ENCODE results near the gene ANXA4. TPM values are rescaled to one million over a fixed set of nuclear protein-coding genes. Genes with fewer than 3 reads are reported as not detected.

The ANXA4 gene
- total RNA-seq, 2 experiments from 2014 or later = 14.6 to 17.5 TPM

GRCh38 chr2:69789772-69790600 is 48.1 kb downstream of the ANXA4 start:
- peaks cover 15% of the 10 kb centered on the region for H3K4me1 Mint-ChIP-seq (ENCODE audit: low read depth)
- CTCF ChIA-PET = interaction anchor here (1.4 to 4.1 kb wide), 6 partner anchors 9 to 65 kb away, joined by 3 to 25 read pairs (median 4); no protein-coding TSS in a partner anchor
- H3K27me3 Mint-ChIP-seq = no peaks in the 10 kb centered on the region
- no peaks in the 10 kb centered on the region for H3K9me3 Mint-ChIP-seq
- peak; percentile 24 for DNase-seq
- H3K36me3 Mint-ChIP-seq (ENCODE audit: low read depth) = no peaks in the 10 kb centered on the region
- peak overlapping the region; percentile 11 for H3K27ac Mint-ChIP-seq
- peak overlapping the region; percentile 56 for H3K4me3 Mint-ChIP-seq
- TF ChIP-seq, protein P1, sequence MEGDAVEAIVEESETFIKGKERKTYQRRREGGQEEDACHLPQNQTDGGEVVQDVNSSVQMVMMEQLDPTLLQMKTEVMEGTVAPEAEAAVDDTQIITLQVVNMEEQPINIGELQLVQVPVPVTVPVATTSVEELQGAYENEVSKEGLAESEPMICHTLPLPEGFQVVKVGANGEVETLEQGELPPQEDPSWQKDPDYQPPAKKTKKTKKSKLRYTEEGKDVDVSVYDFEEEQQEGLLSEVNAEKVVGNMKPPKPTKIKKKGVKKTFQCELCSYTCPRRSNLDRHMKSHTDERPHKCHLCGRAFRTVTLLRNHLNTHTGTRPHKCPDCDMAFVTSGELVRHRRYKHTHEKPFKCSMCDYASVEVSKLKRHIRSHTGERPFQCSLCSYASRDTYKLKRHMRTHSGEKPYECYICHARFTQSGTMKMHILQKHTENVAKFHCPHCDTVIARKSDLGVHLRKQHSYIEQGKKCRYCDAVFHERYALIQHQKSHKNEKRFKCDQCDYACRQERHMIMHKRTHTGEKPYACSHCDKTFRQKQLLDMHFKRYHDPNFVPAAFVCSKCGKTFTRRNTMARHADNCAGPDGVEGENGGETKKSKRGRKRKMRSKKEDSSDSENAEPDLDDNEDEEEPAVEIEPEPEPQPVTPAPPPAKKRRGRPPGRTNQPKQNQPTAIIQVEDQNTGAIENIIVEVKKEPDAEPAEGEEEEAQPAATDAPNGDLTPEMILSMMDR (IDR thresholded peaks at IDR 0.05) = no peak
- peak; percentile 70 for ATAC-seq
- POLR2A ChIA-PET = interaction anchor here (1.2 to 1.8 kb wide), 3 partner anchors 9 to 49 kb away, joined by 3 to 5 read pairs (median 4); no protein-coding TSS in a partner anchor
- intact Hi-C loops (cut with micrococcal nuclease) = no loop called here

GRCh38 chr2:69790601-69790959 is 48.6 kb downstream of the ANXA4 start:
- Mint-ChIP-seq H3K27ac (no peak overlapping the region), H3K27me3 (no peaks in the 10 kb centered on the region), H3K36me3 (ENCODE audit: low read depth) (no peaks in the 10 kb centered on the region), H3K4me3 (no peak overlapping the region), H3K4me1 (ENCODE audit: low read depth) (peaks cover 15% of the 10 kb centered on the region), H3K9me3 (no peaks in the 10 kb centered on the region)
- POLR2A ChIA-PET = interaction anchor here (1.2 to 1.8 kb wide), 2 partner anchors 12 to 50 kb away, joined by 3 to 4 read pairs; no protein-coding TSS in a partner anchor
- TF ChIP-seq, protein P1 (IDR thresholded peaks at IDR 0.05) = no peak
- DNase-seq (no peak), ATAC-seq (no peak)
- CTCF ChIA-PET = interaction anchor here (1.4 to 4.1 kb wide), 6 partner anchors 9 to 66 kb away, joined by 3 to 25 read pairs (median 4); no protein-coding TSS in a partner anchor
- intact Hi-C loops (cut with micrococcal nuclease) = no loop called here

GRCh38 chr2:69791045-69791444 is 49.1 kb downstream of the ANXA4 start:
- intact Hi-C loops (cut with micrococcal nuclease) = no loop called here
- DNase-seq (no peak), ATAC-seq (no peak)
- POLR2A ChIA-PET = interaction anchor here (1.2 to 1.8 kb wide), 2 partner anchors 11 to 50 kb away, joined by 3 to 4 read pairs; no protein-coding TSS in a partner anchor
- Mint-ChIP-seq H3K27ac (no peak overlapping the region), H3K27me3 (no peaks in the 10 kb centered on the region), H3K9me3 (no peaks in the 10 kb centered on the region), H3K4me1 (ENCODE audit: low read depth) (peaks cover 15% of the 10 kb centered on the region), H3K4me3 (no peak overlapping the region), H3K36me3 (ENCODE audit: low read depth) (no peaks in the 10 kb centered on the region)
- CTCF ChIA-PET = interaction anchor here (1.4 to 4.1 kb wide), 6 partner anchors 8 to 66 kb away, joined by 3 to 25 read pairs (median 4); no protein-coding TSS in a partner anchor
- TF ChIP-seq, protein P1 (IDR thresholded peaks at IDR 0.05) = no peak

DNA sequence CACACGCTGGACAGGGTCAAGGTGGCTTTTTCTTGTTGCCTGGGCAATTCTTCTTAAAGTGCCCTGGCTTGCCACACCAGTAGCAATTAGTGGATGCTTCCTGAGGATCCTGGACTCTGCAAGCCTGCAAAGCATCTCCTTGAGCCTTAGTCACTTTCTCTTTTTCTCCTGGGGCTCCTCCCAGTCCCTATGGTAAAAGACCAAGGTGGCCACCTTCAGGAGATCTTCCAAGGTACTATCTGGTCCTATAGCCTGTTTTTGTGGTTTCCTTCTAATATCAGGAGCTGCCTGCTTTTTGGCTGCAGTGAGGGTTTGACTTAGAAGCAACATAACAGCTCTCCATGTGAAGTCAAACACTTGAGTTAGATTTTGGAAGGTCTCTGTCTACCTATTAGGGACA is 54.2 kb downstream of the ANXA4 start:
- Mint-ChIP-seq H3K4me3 (no peak overlapping the region), H3K9me3 (no peaks in the 10 kb centered on the region), H3K4me1 (ENCODE audit: low read depth) (peaks cover 7% of the 10 kb centered on the region), H3K27me3 (peaks cover 4% of the 10 kb centered on the region), H3K36me3 (ENCODE audit: low read depth) (no peaks in the 10 kb centered on the region), H3K27ac (no peak overlapping the region)
- TF ChIP-seq, protein P1 (IDR thresholded peaks at IDR 0.05) = no peak
- CTCF ChIA-PET = interaction anchor here (0.6 to 2.6 kb wide), 3 partner anchors 20 to 71 kb away, joined by 3 to 12 read pairs (median 3); no protein-coding TSS in a partner anchor
- ATAC-seq = no peak
- POLR2A ChIA-PET = interaction anchor here (0.9 kb wide), 1 partner anchor 254 kb away, joined by 3 read pairs; no protein-coding TSS in a partner anchor
- intact Hi-C loops (cut with micrococcal nuclease) = no loop called here
- no peak for DNase-seq

- Mint-ChIP-seq H3K4me3 (no peak overlapping the region), H3K4me1 (ENCODE audit: low read depth) (peaks cover 7% of the 10 kb centered on the region), H3K9me3 (no peaks in the 10 kb centered on the region), H3K27me3 (peaks cover 4% of the 10 kb centered on the region), H3K27ac (no peak overlapping the region), H3K36me3 (ENCODE audit: low read depth) (no peaks in the 10 kb centered on the region)
- POLR2A ChIA-PET = no interaction called here
- ATAC-seq (no peak), DNase-seq (no peak)
- intact Hi-C loops (cut with micrococcal nuclease) = no loop called here
- CTCF ChIA-PET = interaction anchor here (1.0 to 2.6 kb wide), 2 partner anchors 19 to 72 kb away, joined by 3 to 12 read pairs; no protein-coding TSS in a partner anchor
- TF ChIP-seq, protein P1 (IDR thresholded peaks at IDR 0.05) = no peak
Observed at GRCh38 chr2:69797235-69797634, 55.3 kb downstream of the ANXA4 start.
